ENCODE results near the gene FLCN. TPM values are rescaled to one million over a fixed set of nuclear protein-coding genes. Genes with fewer than 3 reads are reported as not detected.

The FLCN gene
- total and polyA plus RNA-seq, 2 of the 13 experiments (the other 11 are each of a cell fraction or from before 2014, with no cell fraction given), result 16.6 to 24.9 TPM

- WGBS (ENCODE audit: low lambda C conversion rate), result 90% methylated on average over 8 of the region's 8 CpGs
- H3K4me3 ChIP-seq (replicated peaks in 1 of 3; ENCODE audit: insufficient read depth in 1 of 3, low read depth in 2 of 3, low read length in 3 of 3), result no peak overlapping the region
- in situ Hi-C loops (cut with HindIII; ENCODE audit: extremely low pct_ligation_motif_present, low pct_unique_long_range_greater_than_20kb) (no loop called here), intact Hi-C loops (cut with micrococcal nuclease; ENCODE audit: unreplicated experiment) (loop anchor here (10.0 kb wide), 1 partner anchor 107 kb away; no protein-coding TSS in a partner anchor)
- DNase-seq (ENCODE audit: low spot score), result no peak
- H2AFZ ChIP-seq (ENCODE audit: low read length), result no peak overlapping the region
- BruUV-seq (replicated peaks), result no TSS peak
- H3K27me3 ChIP-seq (ENCODE audit: control insufficient read depth in 1 of 2, insufficient read depth in 2 of 2, low read length in 2 of 2), result no peaks in the 10 kb centered on the region; a peak in 1 of 5 replicates
- peaks cover 38% of the 10 kb centered on the region for H3K4me1 ChIP-seq (ENCODE audit: insufficient read depth, low read length)
- H3K9ac ChIP-seq (ENCODE audit: insufficient read depth, low read depth, low read length), result no peak overlapping the region
- ChIA-PET POLR2A (interaction anchor here (2.8 kb wide), 1 partner anchor 28 kb away, joined by 12 read pairs; the partner anchor contains the start of gene FLCN), CTCF (ENCODE audit: low intra/inter-chr PET ratio, low total read pairs) (no interaction called here)
- peaks cover 21% of the 10 kb centered on the region for H3K79me2 ChIP-seq (ENCODE audit: insufficient read depth, low read length)
- peaks cover 4 to 14% of the 10 kb centered on the region in 2 experiments; a peak in 4 of 5 replicates for H3K36me3 ChIP-seq (replicated peaks in 1 of 2; ENCODE audit: control insufficient read depth in 1 of 2, insufficient read depth in 2 of 2, low read length in 2 of 2)
- ATAC-seq, result no peak
- TF ChIP-seq SP4 (CRISPR knock-in tag; IDR thresholded peaks at IDR 0.05), result no peak
- no peak for TF ChIP-seq CSRNP2 (CRISPR knock-in tag; conservative IDR thresholded peaks at IDR 0.05; ENCODE audit: low read depth)
- no peak for TF ChIP-seq SMARCC2 (IDR thresholded peaks at IDR 0.05)
- TF ChIP-seq ZNF282 (IDR thresholded peaks at IDR 0.05; ENCODE audit: partially characterized antibody), result no peak
- TF ChIP-seq SALL1 (CRISPR knock-in tag; IDR thresholded peaks at IDR 0.05), result no peak
- no peak for TF ChIP-seq NPAS2 (CRISPR knock-in tag; IDR thresholded peaks at IDR 0.05; ENCODE audit: borderline replicate concordance)
- TF ChIP-seq ZNF619 (CRISPR knock-in tag; IDR thresholded peaks at IDR 0.05), result no peak
- no peak for TF ChIP-seq ZFYVE20 (CRISPR knock-in tag; IDR thresholded peaks at IDR 0.05; ENCODE audit: borderline replicate concordance, low read depth)
- no peak for TF ChIP-seq SRF (IDR thresholded peaks at IDR 0.05; ENCODE audit: low read depth, low read length)
- TF ChIP-seq SOX6 (IDR thresholded peaks at IDR 0.05), result no peak
- no peak for TF ChIP-seq SOX6 (CRISPR knock-in tag; IDR thresholded peaks at IDR 0.05)
- TF ChIP-seq, protein P1, sequence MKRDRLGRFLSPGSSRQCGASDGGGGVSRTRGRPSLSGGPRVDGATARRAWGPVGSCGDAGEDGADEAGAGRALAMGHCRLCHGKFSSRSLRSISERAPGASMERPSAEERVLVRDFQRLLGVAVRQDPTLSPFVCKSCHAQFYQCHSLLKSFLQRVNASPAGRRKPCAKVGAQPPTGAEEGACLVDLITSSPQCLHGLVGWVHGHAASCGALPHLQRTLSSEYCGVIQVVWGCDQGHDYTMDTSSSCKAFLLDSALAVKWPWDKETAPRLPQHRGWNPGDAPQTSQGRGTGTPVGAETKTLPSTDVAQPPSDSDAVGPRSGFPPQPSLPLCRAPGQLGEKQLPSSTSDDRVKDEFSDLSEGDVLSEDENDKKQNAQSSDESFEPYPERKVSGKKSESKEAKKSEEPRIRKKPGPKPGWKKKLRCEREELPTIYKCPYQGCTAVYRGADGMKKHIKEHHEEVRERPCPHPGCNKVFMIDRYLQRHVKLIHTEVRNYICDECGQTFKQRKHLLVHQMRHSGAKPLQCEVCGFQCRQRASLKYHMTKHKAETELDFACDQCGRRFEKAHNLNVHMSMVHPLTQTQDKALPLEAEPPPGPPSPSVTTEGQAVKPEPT (CRISPR knock-in tag; IDR thresholded peaks at IDR 0.05; ENCODE audit: low read depth), result no peak
- TF ChIP-seq HCFC1 (IDR thresholded peaks at IDR 0.05; ENCODE audit: low read depth, low read length), result no peak
- TF ChIP-seq SNRNP70 (IDR thresholded peaks at IDR 0.05; ENCODE audit: low read depth, low read length), result no peak
- TF ChIP-seq ZNF570 (CRISPR knock-in tag; IDR thresholded peaks at IDR 0.05; ENCODE audit: borderline replicate concordance), result no peak
- TF ChIP-seq TARDBP (CRISPR knock-in tag; IDR thresholded peaks at IDR 0.05), result no peak
- no peak for TF ChIP-seq STAT5B (CRISPR knock-in tag; IDR thresholded peaks at IDR 0.05)
- no peak for TF ChIP-seq FOSL2 (CRISPR knock-in tag; IDR thresholded peaks at IDR 0.05)
- TF ChIP-seq SIN3B (IDR thresholded peaks at IDR 0.05; ENCODE audit: low read length), result no peak
- H3K4me2 ChIP-seq (ENCODE audit: low read depth, low read length), result no peak overlapping the region
- no peak for FAIRE-seq
- no peak overlapping the region for H3K27ac ChIP-seq (ENCODE audit: extremely low read length, insufficient read depth, low read length)
- H4K20me1 ChIP-seq (ENCODE audit: insufficient read depth, low read length), result no peaks in the 10 kb centered on the region
- no peaks in the 10 kb centered on the region for H3K9me3 ChIP-seq (ENCODE audit: low read length)
Measured at GRCh38 chr17:17207998-17208397, 29.0 kb downstream of the FLCN start.
